ENCODE measurements around the gene MMP14. TPM values are rescaled to one million over a fixed set of nuclear protein-coding genes. Genes with fewer than 3 reads are reported as not detected.

The MMP14 gene
- total and polyA plus RNA-seq, 9 of the 15 experiments (the other 6 are each of a cell fraction or from before 2014, with no cell fraction given), result 0.36 to 5.8 (median 1.3) TPM; not detected in 2

DNA sequence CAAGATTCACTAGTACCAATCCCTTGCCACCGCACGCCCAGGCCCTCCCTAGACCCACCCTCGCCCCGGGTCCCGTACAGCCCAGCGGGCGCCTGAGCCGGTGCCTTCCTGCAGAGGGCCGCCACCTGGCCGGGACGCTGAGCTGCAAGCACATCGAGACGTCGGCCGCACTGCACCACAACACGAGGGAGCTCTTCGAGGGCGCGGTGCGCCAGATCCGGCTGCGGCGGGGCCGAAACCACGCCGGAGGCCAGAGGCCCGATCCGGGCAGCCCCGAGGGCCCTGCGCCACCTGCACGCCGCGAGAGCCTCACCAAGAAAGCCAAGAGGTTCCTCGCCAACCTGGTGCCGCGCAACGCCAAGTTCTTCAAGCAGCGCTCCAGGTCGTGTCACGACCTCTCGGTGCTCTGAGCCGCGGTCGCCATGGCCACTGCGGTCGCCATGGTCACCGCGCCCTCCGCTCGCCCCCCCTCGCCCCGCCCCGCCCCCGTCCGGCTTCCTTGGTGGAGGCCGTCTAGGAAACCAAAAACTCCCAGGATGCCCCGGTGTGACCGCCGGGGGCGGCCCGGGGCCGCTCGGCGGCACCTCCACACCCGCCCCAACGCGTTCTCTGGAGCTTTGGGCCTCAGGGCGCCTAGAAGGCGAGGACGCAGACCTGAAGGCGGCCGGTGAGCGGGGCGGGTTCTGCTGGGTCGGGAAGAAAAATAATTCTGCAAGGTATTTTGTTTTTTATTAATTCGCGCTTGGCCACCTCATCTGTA lies 50.3 kb downstream of the MMP14 start (continued):
- TF ChIP-seq ZMIZ1 (IDR thresholded peaks at IDR 0.05; ENCODE audit: low read depth in 2 of 2, low read length in 2 of 2), result 0 out of 4 replicates have a peak, but pooled peaks of 1 of the 2 experiments have one; percentile 40
- TF ChIP-seq HOXB6 (CRISPR knock-in tag; IDR thresholded peaks at IDR 0.05; ENCODE audit: borderline replicate concordance), result no peak
- TF ChIP-seq CREM (IDR thresholded peaks at IDR 0.05; ENCODE audit: low read depth), result peak; percentile 23
- no peak for TF ChIP-seq ZNF253 (CRISPR knock-in tag; conservative IDR thresholded peaks at IDR 0.05)
- TF ChIP-seq GABPB2 (CRISPR knock-in tag; conservative IDR thresholded peaks at IDR 0.05), result no peak
- no peak for TF ChIP-seq MTF1 (CRISPR knock-in tag; IDR thresholded peaks at IDR 0.05; ENCODE audit: borderline replicate concordance)
- TF ChIP-seq FOXK1 (CRISPR knock-in tag; IDR thresholded peaks at IDR 0.05; ENCODE audit: borderline replicate concordance), result peak; percentile 71; the same call in 1 of the 2 replicates
- TF ChIP-seq CREB1 (IDR thresholded peaks at IDR 0.05), result no peak
- peak; percentile 63; the same call in 1 of the 2 replicates for TF ChIP-seq CREB1 (CRISPR knock-in tag; IDR thresholded peaks at IDR 0.05)
- TF ChIP-seq ZNF707 (CRISPR knock-in tag; conservative IDR thresholded peaks at IDR 0.05), result no peak
- TF ChIP-seq FOXA1 (IDR thresholded peaks at IDR 0.05; ENCODE audit: borderline replicate concordance), result no peak
- peak; percentile 88 for TF ChIP-seq POLR2G (IDR thresholded peaks at IDR 0.05; ENCODE audit: low read depth, low read length)
- TF ChIP-seq ZBTB1 (CRISPR knock-in tag; IDR thresholded peaks at IDR 0.05; ENCODE audit: borderline replicate concordance, low read depth), result no peak

Measured in K562 (cell line).